DND-41 (cell line): Measurements from ENCODE around the gene DHRS7B.
"Not testable (repeated sequence)": the region's sequence is repeated elsewhere in the genome, so short reads cannot be mapped to it uniquely, and the experiment has no call there.

Source experiments
- ATAC-seq: fragments of 200-7000 bp; cut with Tn5 transposase; 3 replicates; pipeline ENCODE4 v1.9.1; 2021; ENCODE audit warnings: low read depth; ENCODE audit not compliant: insufficient read depth
- DNase-seq: peaks from one replicate; pipeline ENCODE4 v3.0.0-alpha.2; 2020
- H2AFZ ChIP-seq: 2 replicates; pipeline ENCODE4 v1.6.0; 2012; ENCODE audit warnings: low read depth, low read length
- H3K27ac ChIP-seq: 2 replicates; pipeline ENCODE4 v1.5.1; 2012; ENCODE audit warnings: low read length, inconsistent platforms
- H3K27me3 ChIP-seq: fragments of 200-600 bp; sonication (generic); 2 replicates; pipeline ENCODE4 v1.6.0; 2012; ENCODE audit warnings: low read length, mild to moderate bottlenecking, inconsistent platforms; ENCODE audit not compliant: insufficient read depth, poor library complexity
- H3K36me3 ChIP-seq: 2 replicates; pipeline ENCODE4 v1.5.1; 2012; ENCODE audit warnings: low read length, inconsistent platforms; ENCODE audit not compliant: insufficient read depth
- H3K4me1 ChIP-seq: 2 replicates; pipeline ENCODE4 v1.5.1; 2012; ENCODE audit warnings: mild to moderate bottlenecking, low read length; ENCODE audit not compliant: insufficient read depth
- H3K4me2 ChIP-seq: 2 replicates; pipeline ENCODE4 v1.6.0; 2012; ENCODE audit warnings: mild to moderate bottlenecking, moderate library complexity, low read length, inconsistent platforms; ENCODE audit not compliant: insufficient read depth
- H3K4me3 ChIP-seq, 2 experiments: fragments of 200-600 bp in 1 of 2; shearing (Covaris generic) in 1 of 2; 2 replicates each; pipeline ENCODE4 v1.5.1; 2012 to 2016; ENCODE audit warnings: inconsistent platforms in 2 of 2, low read length in 2 of 2, mild to moderate bottlenecking in 2 of 2, low read depth in 1 of 2, moderate library complexity in 1 of 2
- H3K79me2 ChIP-seq: 2 replicates; pipeline ENCODE4 v1.6.0; 2012; ENCODE audit warnings: low read length, inconsistent platforms; ENCODE audit not compliant: insufficient read depth
- H3K9ac ChIP-seq: 2 replicates; pipeline ENCODE4 v1.6.0; 2012; ENCODE audit warnings: low read depth, mild to moderate bottlenecking, inconsistent platforms, low read length, moderate library complexity
- H3K9me3 ChIP-seq: 2 replicates; pipeline ENCODE4 v1.5.1; 2012; ENCODE audit warnings: low read length, moderate library complexity, mild to moderate bottlenecking, inconsistent platforms; ENCODE audit not compliant: insufficient read depth, severe bottlenecking
- H4K20me1 ChIP-seq: 2 replicates; pipeline ENCODE4 v1.6.0; 2012; ENCODE audit warnings: low read length; ENCODE audit not compliant: insufficient read depth
- EZH2 ChIP-seq: IDR thresholded peaks from 3 replicates; pipeline ENCODE4 v1.6.1; 2012; ENCODE audit warnings: borderline replicate concordance, low read depth, mild to moderate bottlenecking, moderate library complexity, low read length, inconsistent platforms; ENCODE audit not compliant: severe bottlenecking
- TF ChIP-seq, protein P1 (sequence below): IDR thresholded peaks from 2 replicates; pipeline ENCODE4 v1.5.1; 2012; ENCODE audit warnings: borderline replicate concordance, low read length, moderate library complexity, mild to moderate bottlenecking; ENCODE audit not compliant: poor library complexity, severe bottlenecking; ENCODE audit errors: extremely low read depth

Gene DHRS7B

DNA sequence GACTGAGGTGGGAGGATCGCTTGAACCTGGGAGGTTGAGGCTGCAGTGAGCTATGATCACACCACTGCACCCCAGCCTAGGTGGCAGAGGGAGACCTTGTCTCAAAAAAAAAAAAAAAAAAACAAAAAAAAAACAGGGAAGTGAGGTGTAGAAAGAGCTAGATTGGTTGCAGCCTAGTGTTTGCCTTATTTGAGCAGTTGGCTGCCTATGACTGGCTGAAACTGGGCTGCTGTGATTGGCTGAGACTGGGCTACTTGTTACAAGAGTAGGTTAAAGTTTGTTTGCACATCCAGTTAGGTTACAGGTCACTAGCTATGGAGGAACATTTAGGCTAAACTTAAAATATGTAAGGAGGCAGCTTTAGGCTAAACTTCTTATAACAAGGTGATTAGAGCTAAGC lies 5.7 kb downstream of the DHRS7B start:
- Histone ChIP-seq H3K36me3 (no peaks in the 10 kb centered on the region), H3K4me2 (no peak overlapping the region), H3K27me3 (no peaks in the 10 kb centered on the region), H3K9me3 (peaks cover 28% of the 10 kb centered on the region), H3K27ac (no peak overlapping the region), H2AFZ (no peak overlapping the region), H3K9ac (no peak overlapping the region), H3K4me3 (no peak overlapping the region), H3K79me2 (peaks cover 28% of the 10 kb centered on the region), H3K4me1 (peaks cover 8% of the 10 kb centered on the region), H4K20me1 (no peaks in the 10 kb centered on the region; the same call in 1 of the 2 replicates)
- no peak for DNase-seq
- TF ChIP-seq EZH2 = no peak
- TF ChIP-seq, protein P1, sequence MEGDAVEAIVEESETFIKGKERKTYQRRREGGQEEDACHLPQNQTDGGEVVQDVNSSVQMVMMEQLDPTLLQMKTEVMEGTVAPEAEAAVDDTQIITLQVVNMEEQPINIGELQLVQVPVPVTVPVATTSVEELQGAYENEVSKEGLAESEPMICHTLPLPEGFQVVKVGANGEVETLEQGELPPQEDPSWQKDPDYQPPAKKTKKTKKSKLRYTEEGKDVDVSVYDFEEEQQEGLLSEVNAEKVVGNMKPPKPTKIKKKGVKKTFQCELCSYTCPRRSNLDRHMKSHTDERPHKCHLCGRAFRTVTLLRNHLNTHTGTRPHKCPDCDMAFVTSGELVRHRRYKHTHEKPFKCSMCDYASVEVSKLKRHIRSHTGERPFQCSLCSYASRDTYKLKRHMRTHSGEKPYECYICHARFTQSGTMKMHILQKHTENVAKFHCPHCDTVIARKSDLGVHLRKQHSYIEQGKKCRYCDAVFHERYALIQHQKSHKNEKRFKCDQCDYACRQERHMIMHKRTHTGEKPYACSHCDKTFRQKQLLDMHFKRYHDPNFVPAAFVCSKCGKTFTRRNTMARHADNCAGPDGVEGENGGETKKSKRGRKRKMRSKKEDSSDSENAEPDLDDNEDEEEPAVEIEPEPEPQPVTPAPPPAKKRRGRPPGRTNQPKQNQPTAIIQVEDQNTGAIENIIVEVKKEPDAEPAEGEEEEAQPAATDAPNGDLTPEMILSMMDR = no peak
- no peak for ATAC-seq

DNA sequence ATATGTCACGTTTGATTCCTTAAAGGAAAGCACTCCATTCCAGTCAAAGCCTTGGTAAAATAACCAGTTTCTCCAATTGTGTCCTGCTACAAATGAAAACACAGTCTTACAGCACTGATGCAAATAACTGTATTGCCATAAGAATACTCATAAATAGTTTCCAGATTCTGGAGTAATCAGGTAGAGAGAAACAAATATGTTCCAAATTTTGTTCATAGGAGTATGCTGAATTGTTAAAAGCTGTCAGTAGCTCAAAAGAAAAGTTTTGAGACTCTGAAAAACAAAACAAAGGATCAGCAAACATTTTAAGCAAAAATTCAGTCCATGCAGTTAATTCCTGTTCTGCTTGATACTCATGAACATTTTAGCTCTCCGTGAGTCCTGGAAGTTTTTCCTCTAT lies 7.8 kb downstream of the DHRS7B start:
- H3K27me3 ChIP-seq = no peaks in the 10 kb centered on the region
- no peak for DNase-seq

DNA sequence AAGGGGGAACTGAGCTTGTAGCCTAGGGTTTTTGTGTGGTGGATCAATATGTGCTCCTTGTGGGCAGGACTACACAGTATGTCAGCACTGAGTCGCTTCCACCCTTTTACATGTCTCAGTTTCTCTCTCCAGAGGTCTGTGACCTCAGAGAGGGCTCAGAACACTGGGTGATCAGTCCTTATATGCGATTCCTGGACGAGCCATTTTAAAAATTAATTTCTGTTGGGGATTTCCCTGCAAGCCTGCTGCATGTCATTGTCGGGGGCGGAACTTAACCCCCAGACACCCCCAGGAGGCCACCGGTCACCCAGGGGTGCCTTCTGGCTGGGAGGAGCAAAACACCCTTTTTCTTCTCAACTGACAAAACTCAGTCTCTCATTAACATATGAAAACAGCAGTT lies 14.1 kb downstream of the DHRS7B start:
- no peak overlapping the region for H3K27ac ChIP-seq
- ATAC-seq (no peak), DNase-seq (no peak)
- H2AFZ ChIP-seq = no peak overlapping the region
- H3K79me2 ChIP-seq = peaks cover 10% of the 10 kb centered on the region
- no peaks in the 10 kb centered on the region for H3K27me3 ChIP-seq
- H3K36me3 ChIP-seq = peaks cover 5% of the 10 kb centered on the region
- H3K9ac ChIP-seq = no peak overlapping the region
- TF ChIP-seq, protein P1 = no peak
- TF ChIP-seq EZH2 = no peak
- no peaks in the 10 kb centered on the region for H3K4me1 ChIP-seq
- peaks cover 25% of the 10 kb centered on the region for H3K9me3 ChIP-seq
- H3K4me2 ChIP-seq = no peak overlapping the region
- H3K4me3 ChIP-seq = no peak overlapping the region
- H4K20me1 ChIP-seq = no peaks in the 10 kb centered on the region

More for the DNA sequence above, 7.8 kb downstream of the DHRS7B start:
- Histone ChIP-seq H3K4me2 (no peak overlapping the region), H3K36me3 (no peaks in the 10 kb centered on the region), H3K4me1 (no peaks in the 10 kb centered on the region), H3K79me2 (peaks cover 11% of the 10 kb centered on the region; the same call in 1 of the 2 replicates), H4K20me1 (no peaks in the 10 kb centered on the region), H3K27ac (no peak overlapping the region), H3K9ac (no peak overlapping the region), H2AFZ (no peak overlapping the region), H3K9me3 (peaks cover 41% of the 10 kb centered on the region), H3K4me3 (no peak overlapping the region)
- ATAC-seq = no peak
- TF ChIP-seq, protein P1 = no peak
- TF ChIP-seq EZH2 = no peak

DNA sequence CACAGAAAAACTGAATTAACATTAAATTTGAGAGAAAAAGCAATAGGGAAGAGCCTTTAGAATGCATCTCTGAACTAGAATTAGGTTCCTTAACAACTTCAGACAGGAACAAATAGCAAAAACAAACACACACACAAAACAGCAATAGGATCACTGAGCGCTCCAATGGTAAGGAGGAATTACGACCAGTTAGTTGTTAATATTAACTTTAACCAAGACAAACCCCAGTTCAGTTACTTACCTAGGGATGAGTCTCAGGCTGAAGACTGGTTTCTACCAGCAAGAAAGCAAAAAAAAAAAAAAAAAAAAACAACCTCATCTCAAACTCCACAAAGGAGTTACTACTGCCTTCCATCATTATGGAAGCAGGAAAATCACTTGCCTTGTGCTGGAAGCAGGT lies 14.6 kb downstream of the DHRS7B start:
- DNase-seq = no peak
- H2AFZ ChIP-seq = no peak overlapping the region
- H3K4me3 ChIP-seq = no peak overlapping the region
- peaks cover 24% of the 10 kb centered on the region for H3K9me3 ChIP-seq
- H3K4me1 ChIP-seq = no peaks in the 10 kb centered on the region
- no peak overlapping the region for H3K4me2 ChIP-seq
- no peaks in the 10 kb centered on the region for H4K20me1 ChIP-seq
- H3K79me2 ChIP-seq = peaks cover 8% of the 10 kb centered on the region
- H3K9ac ChIP-seq = no peak overlapping the region
- H3K27me3 ChIP-seq = no peaks in the 10 kb centered on the region
- no peak for ATAC-seq
- H3K36me3 ChIP-seq = peaks cover 5% of the 10 kb centered on the region
- TF ChIP-seq EZH2 = no peak
- TF ChIP-seq, protein P1 = no peak
- H3K27ac ChIP-seq = no peak overlapping the region

DNA sequence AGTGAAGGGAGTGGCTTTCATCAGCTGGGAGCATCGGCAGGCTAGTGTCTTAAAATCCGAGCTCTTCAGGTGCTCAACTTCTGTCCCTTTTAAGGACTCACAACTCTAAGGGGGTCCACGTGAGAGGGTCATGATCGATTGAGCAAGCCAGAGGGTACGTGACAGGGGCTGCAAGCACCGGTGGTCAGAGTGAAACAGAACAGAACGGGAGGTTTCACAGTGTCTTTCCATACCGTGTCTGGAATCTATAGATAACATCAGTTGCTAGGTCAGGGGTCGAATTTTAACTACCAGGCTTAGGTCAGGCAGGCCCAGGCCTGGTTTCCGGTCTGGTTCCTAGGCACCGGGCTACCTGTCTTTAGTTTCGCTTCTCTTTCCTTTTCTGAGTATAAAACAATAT lies 15.3 kb downstream of the DHRS7B start:
- peaks cover 23% of the 10 kb centered on the region for H3K9me3 ChIP-seq
- H3K4me3 ChIP-seq, H3K4me2 ChIP-seq, H3K27me3 ChIP-seq, H2AFZ ChIP-seq, H4K20me1 ChIP-seq, H3K9ac ChIP-seq, H3K79me2 ChIP-seq, DNase-seq, H3K4me1 ChIP-seq, H3K36me3 ChIP-seq, ATAC-seq, H3K27ac ChIP-seq: not testable (repeated sequence)
